ENCODE results near the gene SUSD3. TPM values are rescaled to one million over a fixed set of nuclear protein-coding genes. Genes with fewer than 3 reads are reported as not detected.

The SUSD3 gene
- total and polyA plus RNA-seq, 10 of the 15 experiments (the other 5 are each of a cell fraction or from before 2014, with no cell fraction given), result 2.5 to 92.0 (median 31.1) TPM

DNA sequence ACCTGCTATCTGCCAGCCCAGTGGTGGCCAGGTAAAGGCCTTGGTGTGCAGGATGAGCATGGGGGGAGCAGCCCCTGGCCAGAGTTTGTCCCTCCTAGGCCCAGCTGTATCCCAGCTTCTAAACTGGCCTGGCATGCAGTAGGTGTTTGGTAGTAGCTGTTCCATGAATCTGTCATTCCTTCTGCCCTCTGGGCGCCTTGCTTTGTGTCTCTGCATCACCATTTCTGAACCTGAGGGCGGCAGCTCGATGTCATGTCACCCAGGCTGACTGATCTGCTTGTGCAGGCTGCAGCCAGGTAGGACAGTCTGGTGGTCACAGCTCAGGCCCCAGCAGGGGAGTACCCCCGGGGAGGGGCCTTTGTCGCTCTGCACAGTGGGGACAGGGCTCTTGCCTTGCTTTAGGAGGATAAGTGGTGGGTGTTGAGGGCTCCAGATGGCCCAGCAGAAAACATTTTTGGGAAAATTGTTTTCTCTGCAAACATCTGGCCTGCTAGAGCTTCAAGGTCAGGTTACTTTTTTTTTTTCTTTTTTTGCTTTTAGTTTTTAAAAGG lies 4.6 kb upstream of the SUSD3 start:
- RAD21 ChIA-PET (ENCODE audit: unreplicated experiment), result interaction anchor here (0.9 to 1.4 kb wide), 2 partner anchors 23 to 50 kb away, joined by 3 read pairs; no protein-coding TSS in a partner anchor
- POLR2A ChIA-PET, result interaction anchor here (0.6 to 1.2 kb wide), 3 partner anchors 11 to 1935 kb away, joined by 3 read pairs; no protein-coding TSS in a partner anchor
- Histone ChIP-seq H2AFZ (ENCODE audit: control insufficient read depth, low read depth, low read length) (no peak overlapping the region), H3K79me2 (ENCODE audit: control insufficient read depth, insufficient read depth, low read length) (no peaks in the 10 kb centered on the region), H4K20me1 (ENCODE audit: control insufficient read depth, insufficient read depth) (no peaks in the 10 kb centered on the region), H3K9me3 (replicated peaks; ENCODE audit: control insufficient read depth, insufficient read depth, low read length) (no peaks in the 10 kb centered on the region), H3K4me3 (no peak overlapping the region), H3K4me1 (ENCODE audit: control insufficient read depth, insufficient read depth, low read length) (peaks cover 5% of the 10 kb centered on the region), H3K27me3 (replicated peaks in 1 of 2; ENCODE audit: control insufficient read depth in 2 of 2, insufficient read depth in 2 of 2, low read length in 1 of 2) (no peaks in the 10 kb centered on the region), H3K27ac (ENCODE audit: control insufficient read depth, insufficient read depth) (no peak overlapping the region), H3K4me2 (ENCODE audit: control insufficient read depth, insufficient read depth) (no peak overlapping the region), H3K36me3 (ENCODE audit: control insufficient read depth in 2 of 2, insufficient read depth in 2 of 2, low read length in 1 of 2) (no peaks in the 10 kb centered on the region), H3K9ac (ENCODE audit: control insufficient read depth, insufficient read depth, low read length) (no peak overlapping the region)
- 87% methylated on average over 5 of the region's 5 CpGs for WGBS (ENCODE audit: insufficient coverage, insufficient replicate concordance, low lambda C conversion rate, missing lambda C conversion rate)
- no peak for ATAC-seq
- no peak for FAIRE-seq
- TF ChIP-seq GABPA (IDR thresholded peaks at IDR 0.05; ENCODE audit: low read depth) (no peak), SIX5 (IDR thresholded peaks at IDR 0.05; ENCODE audit: low read depth, low read length, severe bottlenecking) (no peak), ZZZ3 (IDR thresholded peaks at IDR 0.05; ENCODE audit: control insufficient read depth, insufficient read length, low read depth) (no peak), CHD1 (IDR thresholded peaks at IDR 0.05; ENCODE audit: low read depth, low read length) (no peak), CREB1 (IDR thresholded peaks at IDR 0.05; ENCODE audit: low read depth) (no peak), TCF7 (IDR thresholded peaks at IDR 0.05; ENCODE audit: borderline replicate concordance) (no peak), ZBED1 (IDR thresholded peaks at IDR 0.05; ENCODE audit: borderline replicate concordance) (no peak), EGR1 (IDR thresholded peaks at IDR 0.05; ENCODE audit: borderline replicate concordance in 1 of 2, low read depth in 2 of 2, low read length in 2 of 2) (no peak)
- SMC1A ChIA-PET (ENCODE audit: uncharacterized antibody, unreplicated experiment), result interaction anchor here (1.6 kb wide), 1 partner anchor 51 kb away, joined by 4 read pairs; no protein-coding TSS in a partner anchor
- CTCF ChIA-PET, result interaction anchor here (1.0 to 1.6 kb wide), 2 partner anchors 24 to 55 kb away, joined by 4 to 5 read pairs; no protein-coding TSS in a partner anchor
- in situ Hi-C loops (cut with MboI) (no loop called here), intact Hi-C loops (cut with micrococcal nuclease; ENCODE audit: unreplicated experiment) (no loop called here)
- BruUV-seq (replicated peaks), result no TSS peak
- no peak for DNase-seq (ENCODE audit: low read depth, low spot score)
